Mucosa of rectum (tissue), 2 donors: ENCODE data around the gene RPA3.

Source experiments
- H3K27ac ChIP-seq, 2 donors: one replicate each; pipeline ENCODE4 v1.7.0; 2013; ENCODE audit warnings: inconsistent platforms in 2 of 2, low read depth in 2 of 2, low read length in 2 of 2
- H3K27me3 ChIP-seq, 2 donors: one replicate each; pipeline ENCODE4 v1.7.0; 2013; ENCODE audit warnings: low read length in 2 of 2; ENCODE audit not compliant: control insufficient read depth in 2 of 2, insufficient read depth in 2 of 2
- H3K36me3 ChIP-seq, 2 donors: one replicate each; pipeline ENCODE4 v1.7.0; 2013; ENCODE audit warnings: low read length in 2 of 2; ENCODE audit not compliant: control insufficient read depth in 2 of 2, insufficient read depth in 2 of 2
- H3K4me1 ChIP-seq, 2 donors: one replicate each; pipeline ENCODE4 v1.7.0; 2013; ENCODE audit warnings: low read length in 2 of 2, mild to moderate bottlenecking in 1 of 2; ENCODE audit not compliant: control insufficient read depth in 2 of 2, insufficient read depth in 2 of 2
- H3K4me3 ChIP-seq, 2 donors: one replicate each; pipeline ENCODE4 v1.7.0; 2013; ENCODE audit warnings: low read length in 2 of 2
- H3K9ac ChIP-seq, 2 donors: one replicate each; pipeline ENCODE4 v1.7.0; 2013; ENCODE audit warnings: low read length in 2 of 2, low read depth in 1 of 2, mild to moderate bottlenecking in 1 of 2
- H3K9me3 ChIP-seq, 2 donors: one replicate each; pipeline ENCODE4 v1.7.0; 2013; ENCODE audit warnings: low read length in 2 of 2; ENCODE audit not compliant: control insufficient read depth in 2 of 2
- donor health status: healthy.
- donor health status: Normal muscosa, but diverticular disease.

RPA3 gene

GRCh38 chr7:7707246-7707645 is 11.2 kb downstream of the RPA3 start:
- H3K36me3 ChIP-seq: no peaks in the 10 kb centered on the region
- no peak overlapping the region for H3K9ac ChIP-seq
- H3K27ac ChIP-seq: no peak overlapping the region
- no peak overlapping the region for H3K4me3 ChIP-seq
- H3K27me3 ChIP-seq: no peaks in the 10 kb centered on the region
- peaks cover 0 to 3% of the 10 kb centered on the region in 2 donors for H3K4me1 ChIP-seq
- no peaks in the 10 kb centered on the region for H3K9me3 ChIP-seq

- Histone ChIP-seq H3K9ac (no peak overlapping the region), H3K9me3 (no peaks in the 10 kb centered on the region), H3K27me3 (no peaks in the 10 kb centered on the region), H3K27ac (no peak overlapping the region), H3K36me3 (no peaks in the 10 kb centered on the region), H3K4me1 (peaks cover 0 to 3% of the 10 kb centered on the region in 2 donors), H3K4me3 (no peak overlapping the region)
These were observed 11.7 kb downstream of the RPA3 start for GRCh38 chr7:7706556-7707172.

GRCh38 chr7:7706101-7706511 is 12.3 kb downstream of the RPA3 start:
- no peaks in the 10 kb centered on the region for H3K9me3 ChIP-seq
- no peak overlapping the region for H3K4me3 ChIP-seq
- no peaks in the 10 kb centered on the region for H3K27me3 ChIP-seq
- H3K36me3 ChIP-seq: no peaks in the 10 kb centered on the region
- no peak overlapping the region for H3K27ac ChIP-seq
- peaks cover 0 to 3% of the 10 kb centered on the region in 2 donors for H3K4me1 ChIP-seq
- no peak overlapping the region for H3K9ac ChIP-seq

GRCh38 chr7:7705318-7705717 is 13.1 kb downstream of the RPA3 start:
- no peaks in the 10 kb centered on the region for H3K9me3 ChIP-seq
- H3K27me3 ChIP-seq: no peaks in the 10 kb centered on the region
- H3K9ac ChIP-seq: no peak overlapping the region

GRCh38 chr7:7704867-7705266 is 13.5 kb downstream of the RPA3 start:
- peaks cover 0 to 3% of the 10 kb centered on the region in 2 donors for H3K4me1 ChIP-seq
- H3K9ac ChIP-seq: no peak overlapping the region
- H3K27ac ChIP-seq: no peak overlapping the region
- no peaks in the 10 kb centered on the region for H3K36me3 ChIP-seq
- no peak overlapping the region for H3K4me3 ChIP-seq
- H3K9me3 ChIP-seq: no peaks in the 10 kb centered on the region
- H3K27me3 ChIP-seq: no peaks in the 10 kb centered on the region

More at GRCh38 chr7:7705318-7705717, 13.1 kb downstream of the RPA3 start:
- H3K4me3 ChIP-seq: no peak overlapping the region
- H3K36me3 ChIP-seq: no peaks in the 10 kb centered on the region
- peaks cover 0 to 3% of the 10 kb centered on the region in 2 donors for H3K4me1 ChIP-seq
- no peak overlapping the region for H3K27ac ChIP-seq

GRCh38 chr7:7703427-7703826 is 15.0 kb downstream of the RPA3 start:
- Histone ChIP-seq H3K27me3 (no peaks in the 10 kb centered on the region), H3K4me3 (no peak overlapping the region), H3K9ac (no peak overlapping the region), H3K27ac (no peak overlapping the region), H3K9me3 (no peaks in the 10 kb centered on the region), H3K4me1 (peaks cover 0 to 3% of the 10 kb centered on the region in 2 donors), H3K36me3 (no peaks in the 10 kb centered on the region)

GRCh38 chr7:7702826-7703225 is 15.6 kb downstream of the RPA3 start:
- no peaks in the 10 kb centered on the region for H3K27me3 ChIP-seq
- no peak overlapping the region for H3K9ac ChIP-seq
- H3K36me3 ChIP-seq: no peaks in the 10 kb centered on the region
- no peak overlapping the region for H3K4me3 ChIP-seq
- peaks cover 0 to 3% of the 10 kb centered on the region in 2 donors for H3K4me1 ChIP-seq
- no peaks in the 10 kb centered on the region for H3K9me3 ChIP-seq
- H3K27ac ChIP-seq: no peak overlapping the region

GRCh38 chr7:7701527-7701926 is 16.9 kb downstream of the RPA3 start:
- Histone ChIP-seq H3K4me3 (no peak overlapping the region), H3K9me3 (no peaks in the 10 kb centered on the region), H3K9ac (no peak overlapping the region), H3K27me3 (no peaks in the 10 kb centered on the region), H3K27ac (no peak overlapping the region), H3K36me3 (no peaks in the 10 kb centered on the region), H3K4me1 (peaks cover 0 to 3% of the 10 kb centered on the region in 2 donors)

GRCh38 chr7:7699970-7700369 is 18.4 kb downstream of the RPA3 start:
- Histone ChIP-seq H3K4me1 (peaks cover 0 to 3% of the 10 kb centered on the region in 2 donors), H3K27me3 (no peaks in the 10 kb centered on the region), H3K9ac (no peak overlapping the region), H3K27ac (no peak overlapping the region), H3K4me3 (no peak overlapping the region), H3K36me3 (no peaks in the 10 kb centered on the region), H3K9me3 (no peaks in the 10 kb centered on the region)

- Histone ChIP-seq H3K4me1 (peaks cover 0 to 3% of the 10 kb centered on the region in 2 donors), H3K9ac (no peak overlapping the region)
These were observed 19.0 kb downstream of the RPA3 start for GRCh38 chr7:7699380-7699779.

More at GRCh38 chr7:7699380-7699779, 19.0 kb downstream of the RPA3 start:
- no peaks in the 10 kb centered on the region for H3K27me3 ChIP-seq
- no peaks in the 10 kb centered on the region for H3K9me3 ChIP-seq
- H3K4me3 ChIP-seq: no peak overlapping the region
- H3K27ac ChIP-seq: no peak overlapping the region
- H3K36me3 ChIP-seq: no peaks in the 10 kb centered on the region
